Kidney (tissue), 14 donors: ENCODE data around the gene EGFR. TPM values are rescaled to one million over a fixed set of nuclear protein-coding genes. Genes with fewer than 3 reads are reported as not detected.

Experiments
- DNase-seq, 5 donors: peaks; one replicate each; pipeline ENCODE4 v3.0.0-alpha.2; 2013 to 2020
- FAIRE-seq: peaks from 2 replicates; lab custom pipeline; 2012; peaks lifted over from hg19 to GRCh38; lab: Jason Lieb, UNC
- H3K27ac ChIP-seq, 2 donors: one replicate each; pipeline ENCODE4 v1.7.0; 2013; ENCODE audit warnings: low read depth in 2 of 2, low read length in 2 of 2, inconsistent platforms in 1 of 2
- H3K27me3 ChIP-seq: one replicate; pipeline ENCODE4 v1.7.1; 2013; ENCODE audit warnings: low read length, inconsistent platforms; ENCODE audit not compliant: control insufficient read depth, insufficient read depth
- H3K36me3 ChIP-seq, 3 donors: one replicate each; pipeline versions ENCODE4 v1.7.0 to v1.7.1; 2013; ENCODE audit warnings: low read length in 3 of 3, control low read depth in 1 of 3, inconsistent platforms in 1 of 3; ENCODE audit not compliant: insufficient read depth in 3 of 3, control insufficient read depth in 2 of 3
- H3K4me1 ChIP-seq, 3 donors: one replicate each; pipeline versions ENCODE4 v1.7.0 to v1.7.1; 2013; ENCODE audit warnings: low read length in 3 of 3, inconsistent platforms in 1 of 3, low read depth in 1 of 3; ENCODE audit not compliant: control insufficient read depth in 2 of 3, insufficient read depth in 2 of 3
- H3K4me3 ChIP-seq, 3 donors: one replicate each; pipeline versions ENCODE4 v1.7.0 to v1.8.1; 2013; ENCODE audit warnings: low read length in 3 of 3, control low read depth in 1 of 3, inconsistent platforms in 1 of 3
- H3K9ac ChIP-seq, 3 donors: one replicate each; pipeline versions ENCODE4 v1.7.0 to v1.7.1; 2013; ENCODE audit warnings: low read length in 3 of 3, control low read depth in 1 of 3, inconsistent platforms in 1 of 3
- H3K9me3 ChIP-seq, 3 donors: one replicate each; pipeline versions ENCODE4 v1.7.0 to v1.7.1; 2013; ENCODE audit warnings: low read length in 3 of 3, control low read depth in 1 of 3, inconsistent platforms in 1 of 3; ENCODE audit not compliant: control insufficient read depth in 2 of 3, insufficient read depth in 1 of 3
- intact Hi-C: fragments of 100-400 bp; cut with DNase I; formaldehyde crosslinking; loops from one replicate; pipeline ENCODE4 v1.11.1; 2022
- polyA plus RNA-seq: library from polyadenylated mRNA; stranded (reverse); fragments of 350-450 nt; fragmentation: Illumina TruSeq; extraction: RNeasy Lipid Tissue Mini Kit (QIAGEN cat#74804); gene quantifications from one replicate; pipeline ENCODE4 v1.2.3, GENCODE V29; 2014; ENCODE audit warnings: low read depth, low replicate concordance; ENCODE audit not compliant: insufficient read depth
- total RNA-seq: library from RNA; stranded (reverse); fragmentation: NEBNext Ultra II Directional; extraction: Animal tissue kit (Norgen Biotek cat#: 25700); gene quantifications from one replicate; pipeline ENCODE4 v1.2.1, GENCODE V29; 2021
- TF ChIP-seq, protein P1 (sequence below): IDR thresholded peaks from 3 replicates; pipeline ENCODE4 v1.5.1; 2012; ENCODE audit warnings: mild to moderate bottlenecking, moderate library complexity, borderline replicate concordance; ENCODE audit not compliant: insufficient read depth; ENCODE audit errors: extremely low read depth
- donor health status: control.
- donor health status: control.
- donor health status: control.
- donor health status: control.
- donor health status: control.
- donor health status: DM: yes; HTN: yes; CAD: no.
- donor health status: Normal renal cell carcinoma (clear cell type).

Gene EGFR
- total and polyA plus RNA-seq, 2 donors from 2014 or later = 5.9 to 61.3 TPM

- no peaks in the 10 kb centered on the region for H3K27me3 ChIP-seq
- intact Hi-C loops = no loop called here
- FAIRE-seq = no peak
- H3K4me3 ChIP-seq = no peak overlapping the region
- peak in 4 of 5 donors; percentile 35 to 82 (median 50) for DNase-seq
- no peak overlapping the region for H3K27ac ChIP-seq
- no peaks in the 10 kb centered on the region for H3K9me3 ChIP-seq
- TF ChIP-seq, protein P1, sequence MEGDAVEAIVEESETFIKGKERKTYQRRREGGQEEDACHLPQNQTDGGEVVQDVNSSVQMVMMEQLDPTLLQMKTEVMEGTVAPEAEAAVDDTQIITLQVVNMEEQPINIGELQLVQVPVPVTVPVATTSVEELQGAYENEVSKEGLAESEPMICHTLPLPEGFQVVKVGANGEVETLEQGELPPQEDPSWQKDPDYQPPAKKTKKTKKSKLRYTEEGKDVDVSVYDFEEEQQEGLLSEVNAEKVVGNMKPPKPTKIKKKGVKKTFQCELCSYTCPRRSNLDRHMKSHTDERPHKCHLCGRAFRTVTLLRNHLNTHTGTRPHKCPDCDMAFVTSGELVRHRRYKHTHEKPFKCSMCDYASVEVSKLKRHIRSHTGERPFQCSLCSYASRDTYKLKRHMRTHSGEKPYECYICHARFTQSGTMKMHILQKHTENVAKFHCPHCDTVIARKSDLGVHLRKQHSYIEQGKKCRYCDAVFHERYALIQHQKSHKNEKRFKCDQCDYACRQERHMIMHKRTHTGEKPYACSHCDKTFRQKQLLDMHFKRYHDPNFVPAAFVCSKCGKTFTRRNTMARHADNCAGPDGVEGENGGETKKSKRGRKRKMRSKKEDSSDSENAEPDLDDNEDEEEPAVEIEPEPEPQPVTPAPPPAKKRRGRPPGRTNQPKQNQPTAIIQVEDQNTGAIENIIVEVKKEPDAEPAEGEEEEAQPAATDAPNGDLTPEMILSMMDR = no peak
- H3K36me3 ChIP-seq = peaks cover 0 to 32% (median 9%) of the 10 kb centered on the region in 3 donors
- H3K9ac ChIP-seq = no peak overlapping the region
- peaks cover 6 to 17% (median 14%) of the 10 kb centered on the region in 3 donors for H3K4me1 ChIP-seq
These were observed 158.9 kb downstream of the EGFR start for GRCh38 chr7:55177589-55178261.

- no peak overlapping the region for H3K4me3 ChIP-seq
- no peak overlapping the region for H3K9ac ChIP-seq
- DNase-seq = no peak
- H3K27me3 ChIP-seq = no peaks in the 10 kb centered on the region
- H3K27ac ChIP-seq = peak overlapping the region; percentile 41 to 58
- intact Hi-C loops = no loop called here
- peaks cover 0 to 27% (median 9%) of the 10 kb centered on the region in 3 donors for H3K36me3 ChIP-seq
- no peak for FAIRE-seq
- H3K4me1 ChIP-seq = peaks cover 6 to 17% (median 14%) of the 10 kb centered on the region in 3 donors
- TF ChIP-seq, protein P1 = no peak
- no peaks in the 10 kb centered on the region for H3K9me3 ChIP-seq
These were observed 159.6 kb downstream of the EGFR start for GRCh38 chr7:55178292-55178862.

DNA sequence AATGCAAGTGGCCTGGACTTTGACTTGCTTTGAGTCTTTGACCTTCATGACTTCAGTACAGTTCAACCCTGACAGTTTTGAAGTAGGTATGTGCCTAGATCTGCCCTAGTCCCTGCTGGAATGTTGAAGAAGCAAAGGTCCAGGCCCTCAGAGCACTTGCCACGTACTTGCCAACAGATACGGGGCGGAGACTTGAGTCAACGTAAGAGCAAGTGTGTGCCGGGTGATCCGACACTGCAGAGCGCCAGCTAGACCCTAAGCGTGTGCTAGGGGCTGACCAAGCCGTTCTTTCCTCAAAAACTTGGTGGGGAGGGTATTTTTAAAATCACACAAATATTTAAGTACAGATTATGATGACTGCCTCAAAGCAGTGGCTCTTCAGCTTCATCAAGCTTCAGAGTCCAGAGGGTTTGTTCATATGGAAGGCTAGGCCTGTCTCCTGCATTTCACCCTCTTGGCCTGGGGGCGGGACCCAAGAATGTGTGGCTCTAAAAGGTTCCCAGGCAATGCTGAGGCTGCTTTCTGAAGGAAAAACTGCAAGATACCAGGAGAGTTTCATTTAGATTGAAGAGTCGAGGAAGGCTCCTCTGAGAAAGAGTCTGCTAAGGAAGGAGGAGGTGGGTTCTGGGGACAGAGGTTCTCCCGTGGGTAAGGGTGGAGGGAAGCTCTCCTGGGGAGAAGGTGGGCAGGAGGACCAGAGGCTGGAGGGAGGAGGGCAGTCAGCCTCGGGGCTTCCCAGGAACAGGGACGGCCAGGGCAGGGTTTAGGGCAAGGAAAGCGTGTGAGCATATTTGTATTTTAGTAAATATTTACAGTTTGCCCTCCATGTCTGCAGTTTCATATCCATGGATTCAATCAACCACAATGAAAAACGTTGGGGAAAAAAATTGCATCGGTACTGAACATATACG lies 160.3 kb downstream of the EGFR start:
- H3K36me3 ChIP-seq = peaks cover 0 to 20% (median 9%) of the 10 kb centered on the region in 3 donors
- peaks cover 6 to 17% (median 14%) of the 10 kb centered on the region in 3 donors for H3K4me1 ChIP-seq
- H3K27ac ChIP-seq = peak overlapping the region; percentile 33 to 48
- peak in 1 of 5 donors; percentile 16 for DNase-seq
- H3K9me3 ChIP-seq = no peaks in the 10 kb centered on the region
- TF ChIP-seq, protein P1 = peak; percentile 7
- no peak overlapping the region for H3K9ac ChIP-seq
- H3K27me3 ChIP-seq = no peaks in the 10 kb centered on the region
- intact Hi-C loops = no loop called here
- FAIRE-seq = no peak
- H3K4me3 ChIP-seq = no peak overlapping the region
